NCI-H2107 treated with DMSO at 0.1 percent for 48 hours (cell line): ENCODE results near the gene TECPR1.
"Not testable (repeated sequence)": the region's sequence is repeated elsewhere in the genome, so short reads cannot be mapped to it uniquely, and the experiment has no call there.

Source experiments
- DNase-seq: peaks from one replicate; lab custom pipeline; 2025; ENCODE audit not compliant: unreplicated experiment; lab: John Stamatoyannopoulos, UW

Gene TECPR1

GRCh38 chr7:98227939-98228338 lies 24.1 kb downstream of the TECPR1 start:
- DNase-seq = no peak

DNA sequence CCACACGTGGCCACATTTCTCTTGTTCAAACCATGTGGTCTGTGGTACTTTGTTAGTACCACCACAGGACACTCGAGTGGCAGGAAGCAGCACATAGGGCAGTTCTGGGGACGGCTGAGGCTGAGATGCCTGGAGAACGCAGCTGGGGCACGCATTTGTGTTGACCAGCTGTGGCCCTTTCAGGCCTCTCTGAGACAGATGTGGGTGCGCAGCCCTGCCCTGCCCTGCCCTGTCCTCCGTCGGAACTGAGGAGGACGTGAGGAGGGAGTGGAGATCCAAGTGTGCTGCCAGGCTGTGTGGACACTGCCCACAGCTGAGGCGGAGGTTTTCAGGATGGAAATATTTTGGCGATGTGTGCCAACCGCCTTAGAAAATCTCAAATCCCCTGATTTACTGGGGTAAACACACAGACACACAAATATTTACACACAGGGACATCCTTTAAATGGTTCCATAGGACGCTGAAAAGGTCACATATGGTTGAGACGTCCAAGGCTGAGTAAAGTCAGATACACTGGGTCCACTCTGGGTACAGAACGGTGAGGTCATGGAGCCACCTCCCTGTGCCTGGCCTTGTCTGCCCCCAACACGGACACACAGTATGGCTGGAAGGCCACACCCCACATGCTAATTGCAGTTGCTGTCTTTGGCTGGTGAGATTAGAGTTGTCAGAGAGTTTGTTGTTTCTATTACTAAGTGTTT lies 26.0 kb downstream of the TECPR1 start:
- DNase-seq = no peak

GRCh38 chr7:98224701-98225181 lies 27.3 kb downstream of the TECPR1 start:
- no peak for DNase-seq

- DNase-seq = no peak
Measured at GRCh38 chr7:98223898-98224700, 27.9 kb downstream of the TECPR1 start.

DNA sequence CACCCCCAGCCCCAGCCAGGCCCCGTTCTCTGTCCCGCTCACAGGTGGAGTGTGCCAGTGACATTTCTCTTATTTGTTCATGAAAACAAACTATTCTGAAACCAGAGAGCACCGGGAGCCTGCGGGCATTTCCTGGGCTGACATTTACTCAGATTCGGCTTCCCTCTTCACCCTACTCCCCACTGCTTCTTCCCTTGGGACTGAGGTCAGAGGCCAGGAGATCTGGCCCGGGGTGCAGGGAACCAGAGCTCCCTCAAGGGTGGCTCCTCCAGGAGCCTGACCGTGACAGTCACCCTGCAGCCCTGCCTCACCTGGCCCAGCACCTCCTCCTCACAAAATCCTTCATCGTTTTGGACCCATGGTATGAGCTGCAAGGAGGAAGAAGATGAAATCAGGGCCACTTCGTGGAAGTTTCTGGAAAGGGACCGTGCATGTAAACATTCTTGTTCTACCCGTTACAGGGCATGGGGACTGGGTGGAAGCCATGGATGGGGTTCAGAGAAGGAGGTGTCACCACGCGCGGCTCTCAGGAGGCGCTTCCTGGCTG lies 28.6 kb downstream of the TECPR1 start:
- no peak for DNase-seq

DNA sequence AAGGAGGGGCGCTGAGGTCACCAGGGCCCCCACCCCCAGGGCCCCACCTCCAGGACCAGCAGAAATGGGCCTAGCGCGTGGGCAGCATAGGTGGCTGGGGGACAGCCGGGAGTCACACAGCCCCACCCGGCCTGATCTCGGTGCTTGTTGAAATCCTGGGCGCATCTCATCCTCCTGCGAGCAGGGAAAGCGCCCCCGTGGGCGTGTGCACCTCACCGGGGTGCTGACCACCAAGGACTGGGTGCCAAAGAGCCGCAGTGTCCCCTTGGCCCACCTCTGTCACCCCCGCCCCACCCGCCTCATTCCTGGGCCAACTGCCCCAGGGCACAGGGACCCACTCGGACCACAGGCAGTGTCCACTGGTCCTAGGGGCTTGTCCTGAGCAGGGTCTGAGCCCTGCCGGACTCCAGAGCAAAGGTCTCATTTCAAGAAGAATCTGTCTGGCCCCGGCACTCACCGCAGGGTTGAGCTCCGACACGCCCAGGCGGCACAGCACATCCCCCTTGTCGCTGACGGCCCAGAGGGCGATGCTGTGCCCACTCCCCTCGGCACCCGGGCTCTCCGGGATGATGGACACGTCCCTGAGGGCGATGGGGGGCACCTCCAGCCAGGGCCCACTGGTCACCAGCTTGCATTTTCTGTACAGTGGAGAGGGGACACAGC lies 29.4 kb downstream of the TECPR1 start:
- DNase-seq = no peak

- no peak for DNase-seq
Measured at GRCh38 chr7:98221611-98222532, 30.2 kb downstream of the TECPR1 start.

- not testable (repeated sequence) for DNase-seq
Measured at GRCh38 chr7:98219382-98219781, 32.6 kb downstream of the TECPR1 start.

DNA sequence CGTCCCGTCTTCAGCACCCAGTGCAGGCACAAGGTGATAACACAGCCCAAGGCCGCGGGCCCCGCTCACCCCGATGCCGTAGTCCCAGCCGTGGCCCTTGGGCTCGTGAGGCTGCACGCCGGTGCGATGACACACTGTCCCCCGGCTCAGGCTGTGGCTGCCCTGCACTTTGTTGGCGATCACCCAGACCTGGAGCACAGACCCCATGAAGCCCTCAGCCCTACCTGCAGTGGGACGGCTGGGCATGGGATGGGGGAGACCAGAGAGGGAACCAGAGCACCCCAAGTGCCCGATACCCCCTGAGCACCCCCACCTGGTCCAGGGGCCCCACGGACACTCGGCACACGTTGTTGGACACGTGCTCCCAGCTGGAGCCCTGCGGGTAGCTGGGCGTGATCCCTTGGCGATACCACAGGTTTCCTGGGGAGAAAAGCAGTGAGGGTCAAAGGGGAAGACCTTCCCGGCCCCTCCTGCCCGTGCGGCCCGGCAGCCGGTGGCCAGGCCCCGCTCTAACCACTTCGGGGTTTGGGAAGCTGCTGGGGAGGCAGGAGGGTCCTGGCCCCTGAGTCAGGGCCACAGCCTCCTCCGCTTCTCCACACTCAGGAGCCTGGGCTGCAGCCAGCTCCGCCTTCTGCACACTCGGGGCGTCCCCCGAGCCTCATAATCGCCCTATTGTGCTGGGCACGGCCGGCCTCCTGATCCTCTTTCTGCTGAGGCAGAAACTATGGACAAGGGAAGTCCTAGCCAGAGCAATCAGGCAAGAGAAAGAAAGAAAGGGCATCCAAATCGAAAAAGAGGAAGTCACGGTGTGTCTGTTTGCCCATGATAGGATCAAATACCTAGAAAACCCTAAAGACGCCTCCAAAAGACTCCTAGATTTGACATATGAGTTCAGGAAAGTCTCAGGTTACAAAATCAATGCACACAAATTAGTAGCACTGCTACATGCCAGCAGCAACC lies 34.1 kb downstream of the TECPR1 start:
- DNase-seq = peak; percentile 65

- DNase-seq = no peak
Measured at GRCh38 chr7:98216941-98217622, 35.0 kb downstream of the TECPR1 start.

- no peak for DNase-seq
Measured at GRCh38 chr7:98215561-98216495, 36.2 kb downstream of the TECPR1 start.

GRCh38 chr7:98214811-98215321 lies 37.2 kb downstream of the TECPR1 start:
- no peak for DNase-seq

GRCh38 chr7:98213888-98214810 lies 37.9 kb downstream of the TECPR1 start:
- no peak for DNase-seq

- DNase-seq = no peak
Measured at GRCh38 chr7:98213296-98213887, 38.6 kb downstream of the TECPR1 start.

DNA sequence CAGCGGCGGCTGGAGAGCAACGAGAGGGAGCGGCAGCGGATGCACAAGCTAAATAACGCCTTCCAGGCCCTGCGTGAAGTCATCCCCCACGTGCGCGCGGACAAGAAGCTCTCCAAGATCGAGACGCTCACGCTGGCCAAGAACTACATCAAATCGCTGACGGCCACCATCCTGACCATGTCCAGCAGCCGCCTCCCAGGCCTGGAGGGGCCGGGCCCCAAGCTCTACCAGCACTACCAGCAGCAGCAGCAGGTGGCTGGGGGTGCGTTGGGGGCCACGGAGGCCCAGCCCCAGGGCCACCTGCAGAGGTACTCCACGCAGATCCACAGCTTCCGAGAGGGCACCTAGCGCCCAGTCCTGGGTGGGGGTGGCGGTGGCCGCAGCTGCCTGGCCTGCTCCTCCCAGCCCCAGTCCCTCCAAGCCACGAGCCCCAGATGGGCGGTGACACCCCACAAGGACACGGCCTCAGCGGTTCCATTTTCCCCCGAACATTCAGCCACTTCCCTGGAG lies 39.4 kb downstream of the TECPR1 start:
- no peak for DNase-seq
